Lower leg skin (tissue), 4 donors: Measurements from ENCODE around the gene CDC42SE1. TPM values are rescaled to one million over a fixed set of nuclear protein-coding genes. Genes with fewer than 3 reads are reported as not detected.

Experiments
- DNase-seq, 2 donors: peaks; one replicate each; pipeline ENCODE4 v3.0.0-alpha.2; 2019; ENCODE audit warnings: low spot score in 2 of 2
- H3K4me3 ChIP-seq: fragments of 200-600 bp; sonication (generic); 2 replicates; pipeline ENCODE4 v1.5.1; 2017; ENCODE audit warnings: mild to moderate bottlenecking, low read depth; ENCODE audit not compliant: poor library complexity, severe bottlenecking
- CTCF ChIP-seq, 3 donors: fragments of 450-650 bp; IDR thresholded peaks; one replicate each; pipeline ENCODE4 v1.5.1; 2016; ENCODE audit warnings: antibody characterized with exemption in 3 of 3, mild to moderate bottlenecking in 3 of 3, moderate library complexity in 2 of 3
- POLR2A ChIP-seq, 2 donors: fragments of 450-650 bp; IDR thresholded peaks; one replicate each; pipeline ENCODE4 v1.6.1; 2016 to 2017; ENCODE audit warnings: antibody characterized with exemption in 2 of 2, mild to moderate bottlenecking in 1 of 2, moderate library complexity in 1 of 2
- WGBS, 2 donors: methylation state at CpG; one replicate each; pipeline ENCODE4 v1.1.5; 2018; 5-methylcytosine and 5-hydroxymethylcytosine counted together
- intact Hi-C: fragments of 100-400 bp; cut with DNase I; formaldehyde crosslinking; loops from one replicate; pipeline ENCODE4 v1.15.0; 2023; ENCODE audit warnings: low total_unique reads
- total RNA-seq, 4 donors: library from RNA; depleted of rRNA; stranded (reverse); fragments of >200 nt; gene quantifications; one replicate each; pipeline ENCODE4 v1.1.0, GENCODE V29; 2016

CDC42SE1 gene
- total RNA-seq, 4 donors from 2014 or later = 88.8 to 93.5 (median 92.0) TPM

- TF ChIP-seq CTCF (IDR thresholded peaks at IDR 0.05) = no peak
- no peak for TF ChIP-seq POLR2A (IDR thresholded peaks at IDR 0.05)
- DNase-seq = no peak
- intact Hi-C loops = no loop called here
- no peak overlapping the region for H3K4me3 ChIP-seq
Observed at GRCh38 chr1:151065089-151065645, 5.7 kb upstream of the CDC42SE1 start.

GRCh38 chr1:151062741-151063371 lies 3.4 kb upstream of the CDC42SE1 start:
- TF ChIP-seq POLR2A (IDR thresholded peaks at IDR 0.05) (no peak), CTCF (IDR thresholded peaks at IDR 0.05) (no peak)
- intact Hi-C loops = no loop called here
- H3K4me3 ChIP-seq = no peak overlapping the region
- WGBS, 2 donors = 44 to 56% methylated on average over 3 of the region's 3 CpGs
- DNase-seq = no peak

- no peak for DNase-seq
- intact Hi-C loops = no loop called here
- WGBS, 2 donors = 77 to 83% methylated on average over 2 of the region's 2 CpGs
- TF ChIP-seq CTCF (IDR thresholded peaks at IDR 0.05) (no peak), POLR2A (IDR thresholded peaks at IDR 0.05) (no peak)
- H3K4me3 ChIP-seq = no peak overlapping the region
Observed at GRCh38 chr1:151061704-151062103, 2.3 kb upstream of the CDC42SE1 start.

- no peak overlapping the region for H3K4me3 ChIP-seq
- TF ChIP-seq POLR2A (IDR thresholded peaks at IDR 0.05) (no peak), CTCF (IDR thresholded peaks at IDR 0.05) (no peak)
- DNase-seq = no peak
- WGBS, 2 donors = 51 to 57% methylated on average over 4 of the region's 4 CpGs
- intact Hi-C loops = no loop called here
Observed at GRCh38 chr1:151060657-151061421, 1.4 kb upstream of the CDC42SE1 start.

- no peak for TF ChIP-seq POLR2A (IDR thresholded peaks at IDR 0.05)
- no peak for TF ChIP-seq CTCF (IDR thresholded peaks at IDR 0.05)
- WGBS, 2 donors = 3 to 6% methylated on average over 15 of the region's 15 CpGs
- no peak for DNase-seq
- intact Hi-C loops = no loop called here
- peak within 1 kb of the TSS; percentile 98 for H3K4me3 ChIP-seq
Observed at GRCh38 chr1:151060007-151060656, 710 bp upstream of the CDC42SE1 start, which contains the start of gene MLLT11. Gene MLLT11 (plus strand): TSS chr1:151060397. CDS start chr1:151067225, 6,828 bp downstream.
